ENCODE measurements around the gene RUNX1.

The RUNX1 gene

GRCh38 chr21:35025206-35026152 lies 23.6 kb downstream of the RUNX1 start:
- no peaks in the 10 kb centered on the region for H3K27me3 Mint-ChIP-seq
- peak overlapping the region; percentile 5 for H3K4me3 Mint-ChIP-seq
- H3K36me3 Mint-ChIP-seq (ENCODE audit: low read depth): peaks cover 51% of the 10 kb centered on the region
- H3K9me3 Mint-ChIP-seq: no peaks in the 10 kb centered on the region
- intact Hi-C loops (cut with micrococcal nuclease): loop anchor here (10.0 kb wide), 1 partner anchor 61 kb away; no protein-coding TSS in a partner anchor
- no peak overlapping the region for H3K27ac Mint-ChIP-seq
- peaks cover 70% of the 10 kb centered on the region for H3K4me1 Mint-ChIP-seq (ENCODE audit: low read depth)

- intact Hi-C loops (cut with micrococcal nuclease): loop anchor here (10.0 kb wide), 1 partner anchor 60 kb away; no protein-coding TSS in a partner anchor
- no peaks in the 10 kb centered on the region for H3K9me3 Mint-ChIP-seq
- H3K27me3 Mint-ChIP-seq: no peaks in the 10 kb centered on the region
- H3K27ac Mint-ChIP-seq: no peak overlapping the region
- H3K4me3 Mint-ChIP-seq: no peak overlapping the region
- peaks cover 61% of the 10 kb centered on the region for H3K4me1 Mint-ChIP-seq (ENCODE audit: low read depth)
- peaks cover 50% of the 10 kb centered on the region for H3K36me3 Mint-ChIP-seq (ENCODE audit: low read depth)
These were observed 24.6 kb downstream of the RUNX1 start for GRCh38 chr21:35024513-35024912.

GRCh38 chr21:35024071-35024420 lies 25.1 kb downstream of the RUNX1 start:
- H3K9me3 Mint-ChIP-seq: no peaks in the 10 kb centered on the region
- H3K27me3 Mint-ChIP-seq: no peaks in the 10 kb centered on the region
- no peak overlapping the region for H3K27ac Mint-ChIP-seq
- intact Hi-C loops (cut with micrococcal nuclease): loop anchor here (10.0 kb wide), 1 partner anchor 59 kb away; no protein-coding TSS in a partner anchor
- H3K4me3 Mint-ChIP-seq: no peak overlapping the region
- peaks cover 57% of the 10 kb centered on the region for H3K4me1 Mint-ChIP-seq (ENCODE audit: low read depth)
- peaks cover 50% of the 10 kb centered on the region for H3K36me3 Mint-ChIP-seq (ENCODE audit: low read depth)

DNA sequence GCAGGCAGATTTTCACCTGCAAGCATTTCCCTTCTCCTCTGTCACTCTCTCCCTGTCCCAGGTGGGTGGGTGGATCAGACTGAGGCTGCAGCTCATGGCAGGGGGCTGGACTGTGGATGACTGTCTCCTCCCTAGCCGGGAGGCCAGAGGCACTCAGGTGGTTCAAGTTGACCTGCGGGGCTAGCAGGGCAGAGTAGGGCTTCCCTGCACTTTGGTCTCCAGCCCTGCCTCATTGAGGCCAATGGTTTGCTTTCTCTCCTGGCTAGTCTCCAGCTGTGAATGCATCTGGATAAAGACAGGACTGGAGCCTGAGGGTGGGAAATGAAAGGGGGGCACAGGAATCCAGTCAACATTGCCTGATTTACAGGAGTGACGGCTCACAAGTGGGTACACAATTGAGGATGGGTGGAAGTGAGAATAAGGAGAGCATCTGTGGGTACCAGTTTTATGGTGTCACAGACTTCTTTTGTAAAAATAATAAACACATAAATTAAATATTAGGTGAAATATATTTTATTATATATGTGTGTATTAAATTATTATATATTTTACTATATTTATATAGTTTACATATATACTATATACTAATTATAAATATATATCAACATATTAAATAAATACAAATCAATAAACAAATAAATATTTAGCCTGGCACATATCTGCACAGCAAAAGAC lies 25.6 kb downstream of the RUNX1 start:
- no peak overlapping the region for H3K4me3 Mint-ChIP-seq

GRCh38 chr21:35021546-35021945 lies 27.6 kb downstream of the RUNX1 start:
- intact Hi-C loops (cut with micrococcal nuclease): loop anchor here (10.0 kb wide), 1 partner anchor 57 kb away; no protein-coding TSS in a partner anchor
- peaks cover 42% of the 10 kb centered on the region for H3K4me1 Mint-ChIP-seq (ENCODE audit: low read depth)
- no peaks in the 10 kb centered on the region for H3K9me3 Mint-ChIP-seq
- no peaks in the 10 kb centered on the region for H3K27me3 Mint-ChIP-seq
- no peak overlapping the region for H3K4me3 Mint-ChIP-seq
- no peak overlapping the region for H3K27ac Mint-ChIP-seq
- peaks cover 66% of the 10 kb centered on the region for H3K36me3 Mint-ChIP-seq (ENCODE audit: low read depth)

More for the DNA sequence above, 25.6 kb downstream of the RUNX1 start:
- Mint-ChIP-seq H3K27ac (no peak overlapping the region), H3K4me1 (ENCODE audit: low read depth) (peaks cover 51% of the 10 kb centered on the region), H3K27me3 (no peaks in the 10 kb centered on the region), H3K36me3 (ENCODE audit: low read depth) (peaks cover 51% of the 10 kb centered on the region), H3K9me3 (no peaks in the 10 kb centered on the region)
- intact Hi-C loops (cut with micrococcal nuclease): loop anchor here (10.0 kb wide), 1 partner anchor 59 kb away; no protein-coding TSS in a partner anchor

DNA sequence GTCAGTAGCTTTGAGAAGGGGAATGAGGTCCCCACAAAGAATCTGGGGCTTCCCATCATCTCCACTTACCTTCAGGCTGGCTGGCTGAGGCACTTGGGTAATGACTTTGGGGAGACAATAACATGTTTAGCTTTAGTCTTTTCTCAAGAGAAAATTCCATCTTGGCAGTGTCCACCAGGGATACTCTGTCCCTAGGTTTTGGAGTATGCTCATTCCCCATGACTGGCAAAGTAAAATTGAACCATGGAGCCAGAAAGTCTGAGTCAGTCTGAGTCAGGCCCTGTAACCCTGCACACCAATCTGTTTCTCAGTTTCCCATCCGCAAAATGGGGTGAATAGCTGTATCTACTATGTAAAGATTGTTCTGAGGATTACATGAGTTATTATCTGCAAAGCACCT lies 28.2 kb downstream of the RUNX1 start:
- no peaks in the 10 kb centered on the region for H3K27me3 Mint-ChIP-seq
- H3K9me3 Mint-ChIP-seq: no peaks in the 10 kb centered on the region
- peaks cover 42% of the 10 kb centered on the region for H3K4me1 Mint-ChIP-seq (ENCODE audit: low read depth)
- H3K36me3 Mint-ChIP-seq (ENCODE audit: low read depth): peaks cover 71% of the 10 kb centered on the region
- no peak overlapping the region for H3K27ac Mint-ChIP-seq
- intact Hi-C loops (cut with micrococcal nuclease): loop anchor here (10.0 kb wide), 1 partner anchor 56 kb away; no protein-coding TSS in a partner anchor
- no peak overlapping the region for H3K4me3 Mint-ChIP-seq

DNA sequence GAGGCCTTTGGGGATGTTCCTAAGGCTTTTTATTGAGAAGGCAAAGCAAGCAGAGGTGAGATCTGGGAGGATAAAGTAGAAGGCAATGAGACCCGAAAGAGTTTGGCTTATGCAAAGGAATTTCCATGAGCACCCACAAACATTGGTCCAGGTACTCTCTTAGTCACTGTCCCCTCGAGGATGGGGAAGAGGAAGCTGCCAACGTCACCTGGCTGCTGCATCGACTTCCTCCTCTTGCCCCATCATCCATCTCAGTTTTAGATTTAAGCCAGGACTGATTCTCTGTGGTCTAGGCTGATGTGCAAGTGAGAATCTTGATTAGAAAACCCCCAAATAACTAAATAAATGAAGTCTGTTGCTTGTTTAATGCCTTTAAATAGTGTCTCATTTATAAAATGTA lies 28.7 kb downstream of the RUNX1 start:
- no peaks in the 10 kb centered on the region for H3K9me3 Mint-ChIP-seq
- H3K27me3 Mint-ChIP-seq: no peaks in the 10 kb centered on the region
- no peak overlapping the region for H3K4me3 Mint-ChIP-seq
- no peak overlapping the region for H3K27ac Mint-ChIP-seq
- peaks cover 76% of the 10 kb centered on the region for H3K36me3 Mint-ChIP-seq (ENCODE audit: low read depth)
- peaks cover 42% of the 10 kb centered on the region for H3K4me1 Mint-ChIP-seq (ENCODE audit: low read depth)
- intact Hi-C loops (cut with micrococcal nuclease): loop anchor here (10.0 kb wide), 1 partner anchor 56 kb away; no protein-coding TSS in a partner anchor

- no peaks in the 10 kb centered on the region for H3K27me3 Mint-ChIP-seq
- H3K27ac Mint-ChIP-seq: no peak overlapping the region
- peaks cover 45% of the 10 kb centered on the region for H3K4me1 Mint-ChIP-seq (ENCODE audit: low read depth)
- H3K4me3 Mint-ChIP-seq: no peak overlapping the region
- intact Hi-C loops (cut with micrococcal nuclease): loop anchor here (10.0 kb wide), 1 partner anchor 55 kb away; no protein-coding TSS in a partner anchor
- no peaks in the 10 kb centered on the region for H3K9me3 Mint-ChIP-seq
- peaks cover 84% of the 10 kb centered on the region for H3K36me3 Mint-ChIP-seq (ENCODE audit: low read depth)
These were observed 29.5 kb downstream of the RUNX1 start for GRCh38 chr21:35019631-35020032.

GRCh38 chr21:35017256-35017655 lies 31.8 kb downstream of the RUNX1 start:
- Mint-ChIP-seq H3K4me3 (no peak overlapping the region), H3K36me3 (ENCODE audit: low read depth) (peaks cover 76% of the 10 kb centered on the region), H3K4me1 (ENCODE audit: low read depth) (peaks cover 39% of the 10 kb centered on the region), H3K9me3 (no peaks in the 10 kb centered on the region), H3K27me3 (no peaks in the 10 kb centered on the region), H3K27ac (no peak overlapping the region)
- intact Hi-C loops (cut with micrococcal nuclease): no loop called here

- no peaks in the 10 kb centered on the region for H3K9me3 Mint-ChIP-seq
- no peak overlapping the region for H3K4me3 Mint-ChIP-seq
- intact Hi-C loops (cut with micrococcal nuclease): no loop called here
- H3K36me3 Mint-ChIP-seq (ENCODE audit: low read depth): peaks cover 70% of the 10 kb centered on the region
- H3K27ac Mint-ChIP-seq: no peak overlapping the region
- peaks cover 37% of the 10 kb centered on the region for H3K4me1 Mint-ChIP-seq (ENCODE audit: low read depth)
- no peaks in the 10 kb centered on the region for H3K27me3 Mint-ChIP-seq
These were observed 32.4 kb downstream of the RUNX1 start for GRCh38 chr21:35016517-35017188.

- no peaks in the 10 kb centered on the region for H3K27me3 Mint-ChIP-seq
- peaks cover 40% of the 10 kb centered on the region for H3K4me1 Mint-ChIP-seq (ENCODE audit: low read depth)
- no peaks in the 10 kb centered on the region for H3K9me3 Mint-ChIP-seq
- intact Hi-C loops (cut with micrococcal nuclease): no loop called here
- peaks cover 65% of the 10 kb centered on the region for H3K36me3 Mint-ChIP-seq (ENCODE audit: low read depth)
- H3K4me3 Mint-ChIP-seq: no peak overlapping the region
- no peak overlapping the region for H3K27ac Mint-ChIP-seq
These were observed 33.0 kb downstream of the RUNX1 start for GRCh38 chr21:35016071-35016470.

- H3K27ac Mint-ChIP-seq: no peak overlapping the region
- H3K4me1 Mint-ChIP-seq (ENCODE audit: low read depth): peaks cover 40% of the 10 kb centered on the region
- no peak overlapping the region for H3K4me3 Mint-ChIP-seq
- H3K9me3 Mint-ChIP-seq: no peaks in the 10 kb centered on the region
- peaks cover 64% of the 10 kb centered on the region for H3K36me3 Mint-ChIP-seq (ENCODE audit: low read depth)
- intact Hi-C loops (cut with micrococcal nuclease): no loop called here
- H3K27me3 Mint-ChIP-seq: no peaks in the 10 kb centered on the region
These were observed 33.6 kb downstream of the RUNX1 start for GRCh38 chr21:35015435-35016024.

- intact Hi-C loops (cut with micrococcal nuclease): no loop called here
- Mint-ChIP-seq H3K27ac (no peak overlapping the region), H3K9me3 (no peaks in the 10 kb centered on the region), H3K4me1 (ENCODE audit: low read depth) (peaks cover 40% of the 10 kb centered on the region), H3K27me3 (no peaks in the 10 kb centered on the region), H3K36me3 (ENCODE audit: low read depth) (peaks cover 62% of the 10 kb centered on the region), H3K4me3 (no peak overlapping the region)
These were observed 34.6 kb downstream of the RUNX1 start for GRCh38 chr21:35014302-35015041.
